NCI-H2196 treated with DMSO at 0.1 percent for 48 hours (cell line): ENCODE results near the gene NFASC.
A peak's percentile ranks its signal among the peaks of the same experiment; 100 is the strongest.

Experiments
- DNase-seq: peaks from one replicate; lab custom pipeline; 2025; ENCODE audit not compliant: unreplicated experiment; lab: John Stamatoyannopoulos, UW

NFASC gene

DNA sequence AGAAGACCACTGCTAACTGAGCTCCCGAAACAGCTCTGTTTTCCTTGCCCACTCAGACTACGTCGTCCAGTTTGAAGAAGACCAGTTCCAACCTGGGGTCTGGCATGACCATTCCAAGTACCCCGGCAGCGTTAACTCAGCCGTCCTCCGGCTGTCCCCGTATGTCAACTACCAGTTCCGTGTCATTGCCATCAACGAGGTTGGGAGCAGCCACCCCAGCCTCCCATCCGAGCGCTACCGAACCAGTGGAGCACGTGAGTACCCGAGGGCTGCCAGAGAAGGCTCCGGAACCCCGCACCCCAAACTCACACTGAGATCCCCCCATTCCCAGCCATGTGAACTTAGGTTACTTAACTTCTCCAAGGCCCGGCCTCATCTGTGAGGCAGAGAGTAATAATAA, 108.6 kb downstream of the NFASC start:
- DNase-seq = no peak

DNA sequence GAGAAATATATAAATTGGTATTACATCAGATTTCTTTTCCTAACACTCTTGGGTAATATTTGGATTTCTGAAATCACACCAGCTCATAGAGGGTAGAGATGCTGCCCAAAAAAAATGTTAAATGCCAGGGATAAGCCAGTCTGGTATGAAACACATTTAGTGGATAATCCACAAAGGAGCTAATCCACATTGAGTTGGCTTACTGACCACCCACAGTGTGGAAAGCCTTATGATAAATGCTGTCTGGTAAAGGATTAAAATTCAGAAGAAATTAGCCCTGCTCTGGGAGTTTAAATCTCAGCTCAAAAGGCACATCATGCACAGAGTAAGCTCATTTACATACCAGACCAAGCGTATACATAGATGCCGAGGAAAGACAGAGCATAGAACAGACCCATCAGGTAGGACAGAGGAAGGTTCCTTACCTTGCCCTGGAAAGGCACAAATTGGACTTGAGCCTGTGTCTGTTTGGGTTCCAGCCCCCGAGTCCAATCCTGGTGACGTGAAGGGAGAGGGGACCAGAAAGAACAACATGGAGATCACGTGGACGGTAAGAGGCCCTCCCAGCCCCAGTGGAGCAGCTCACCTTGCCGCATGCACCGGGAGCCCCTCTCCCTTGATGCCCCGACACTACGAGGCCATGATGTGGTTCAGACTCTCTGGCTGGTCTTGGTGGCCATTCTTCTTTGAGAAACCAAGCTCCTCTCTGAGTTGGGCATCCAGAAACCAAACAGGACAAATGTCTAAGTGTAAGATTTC, 109.4 kb downstream of the NFASC start:
- no peak for DNase-seq

DNA sequence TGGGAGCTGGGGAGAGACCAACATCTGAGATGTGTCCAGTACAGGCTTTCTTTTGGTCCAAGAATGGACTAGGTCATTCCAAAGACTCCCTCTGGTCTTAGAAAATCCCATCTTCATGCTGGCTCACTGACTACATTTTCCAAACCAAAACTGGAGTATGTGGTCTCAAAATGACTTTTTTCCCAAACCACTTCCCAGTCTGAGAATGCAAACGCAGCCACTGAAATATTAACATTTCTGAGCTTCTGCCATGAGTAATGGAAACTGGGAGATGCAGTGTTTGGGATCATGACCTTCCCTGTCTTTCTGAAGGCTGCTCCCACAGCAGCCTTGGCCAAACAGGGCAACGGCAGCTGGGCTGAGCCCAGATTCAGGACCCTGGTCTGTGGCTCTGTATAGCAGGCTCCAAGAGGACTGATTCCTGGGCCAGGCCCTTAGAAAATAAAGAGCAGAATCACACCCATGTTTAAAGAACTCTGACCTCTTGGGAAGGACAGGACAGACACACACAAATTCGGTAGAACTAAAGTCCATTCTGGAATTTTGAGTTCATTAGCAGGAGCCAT, 110.3 kb downstream of the NFASC start:
- no peak for DNase-seq

DNA sequence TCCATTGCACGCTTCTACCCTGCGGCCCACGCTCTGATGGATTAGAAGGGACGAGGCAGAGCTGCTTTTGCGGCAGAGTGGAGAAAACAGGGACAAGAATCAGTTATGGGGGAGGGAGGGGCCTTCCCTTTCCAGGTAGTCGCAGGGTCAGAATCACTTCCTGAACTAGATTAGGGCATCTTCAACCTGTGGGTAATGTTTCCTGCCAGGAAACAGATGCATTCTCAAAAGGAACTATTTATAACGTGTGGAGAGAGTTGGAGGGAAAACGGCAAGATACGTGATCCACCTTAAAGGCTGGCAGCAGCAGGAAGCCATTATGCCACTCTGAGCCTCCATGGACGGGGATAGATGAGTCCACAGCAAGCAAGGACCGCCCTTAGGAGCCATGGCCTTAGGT, 112.5 kb downstream of the NFASC start:
- no peak for DNase-seq

DNA sequence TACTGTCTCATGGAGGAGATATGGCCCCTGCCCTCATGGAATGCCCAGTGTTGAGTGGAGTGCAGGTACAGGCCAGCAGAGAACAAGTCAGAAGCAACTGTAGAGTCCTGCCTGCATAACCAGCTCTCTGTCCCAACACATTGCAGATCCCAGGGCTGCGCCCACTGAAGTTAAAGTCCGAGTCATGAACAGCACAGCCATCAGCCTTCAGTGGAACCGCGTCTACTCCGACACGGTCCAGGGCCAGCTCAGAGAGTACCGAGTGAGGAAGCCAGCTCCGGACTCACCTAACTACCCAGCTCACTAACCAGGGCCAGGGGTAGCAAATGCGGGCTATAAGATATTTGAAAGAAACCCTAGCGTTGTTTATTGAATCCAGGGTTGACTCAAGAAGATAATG, 113.2 kb downstream of the NFASC start:
- DNase-seq = no peak

DNA sequence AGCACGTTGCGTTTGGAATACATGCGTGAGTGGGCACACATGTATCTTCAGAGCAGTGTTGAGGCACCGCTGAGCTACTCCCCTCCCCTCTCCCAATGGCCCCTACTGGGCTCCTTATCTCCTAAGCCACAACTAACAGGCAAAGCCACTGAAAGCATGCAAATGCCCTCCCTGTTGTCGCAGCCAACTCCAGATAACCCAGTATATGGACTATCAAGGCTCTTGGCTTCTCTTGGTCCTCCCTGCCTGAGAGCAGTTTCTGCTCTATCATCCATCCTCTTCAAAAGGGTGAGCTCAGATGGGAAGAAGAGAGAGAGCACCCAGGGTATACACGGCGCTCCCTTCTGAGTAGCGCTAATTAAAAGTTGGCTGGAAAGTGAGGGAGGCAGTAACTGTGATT, 113.8 kb downstream of the NFASC start:
- DNase-seq = no peak

DNA sequence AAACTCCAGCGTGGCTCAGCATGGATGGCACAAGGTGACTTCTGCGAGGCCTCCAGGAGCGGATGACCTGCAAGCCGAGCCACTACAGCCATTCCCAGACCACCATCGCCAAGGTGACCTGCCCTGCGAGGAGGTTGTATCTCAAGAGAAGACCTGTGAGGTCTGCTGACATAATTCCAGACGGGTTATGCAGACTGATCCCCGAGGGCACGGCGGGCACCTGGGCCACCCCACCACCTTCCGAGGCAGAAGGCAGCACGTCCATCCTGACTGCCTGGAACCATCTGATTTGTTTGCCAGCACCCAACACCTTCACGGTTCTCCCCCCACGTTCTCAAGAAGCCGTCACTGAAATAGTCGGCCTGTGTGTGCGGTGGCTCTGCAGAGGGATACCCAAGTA, 115.5 kb downstream of the NFASC start:
- DNase-seq = no peak

DNA sequence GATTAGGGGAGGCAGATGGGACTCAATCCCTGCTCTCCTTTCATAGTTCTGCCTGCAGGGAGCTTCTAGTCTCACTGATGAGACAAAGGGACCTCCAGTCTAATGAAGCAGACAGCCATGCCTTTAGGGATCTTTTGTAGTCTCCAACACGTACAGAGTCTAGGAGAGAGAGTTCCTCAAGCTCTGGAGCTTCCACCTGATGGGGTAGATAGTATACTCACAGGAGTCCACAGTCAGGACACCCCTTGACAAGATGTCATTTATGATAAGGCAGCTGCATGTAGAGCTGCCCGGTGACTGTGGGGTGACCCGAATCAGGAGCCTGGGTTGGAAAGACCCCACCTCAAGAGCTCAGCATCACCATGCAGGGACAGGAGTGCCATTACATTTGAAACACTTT, 117.0 kb downstream of the NFASC start:
- DNase-seq = no peak

DNA sequence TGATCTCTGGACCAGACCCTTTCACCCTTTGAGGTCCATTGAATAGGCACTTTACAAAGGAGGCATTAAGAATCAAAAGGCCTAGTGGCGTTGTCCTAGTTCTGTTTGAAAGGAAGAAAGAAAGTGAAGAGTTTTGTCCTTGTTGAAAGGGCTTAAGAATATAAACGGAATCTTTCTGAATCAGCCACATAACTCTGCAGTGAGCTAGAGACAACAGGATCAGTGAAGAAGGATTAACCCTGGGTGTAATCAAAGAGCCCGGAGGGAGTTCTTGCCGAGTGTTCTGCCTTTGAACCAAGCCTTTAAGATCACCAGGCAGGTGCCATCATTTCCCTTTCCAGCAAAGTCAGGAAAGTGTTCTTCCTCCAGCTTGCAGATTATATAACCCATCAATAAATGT, 117.5 kb downstream of the NFASC start:
- DNase-seq = no peak

DNA sequence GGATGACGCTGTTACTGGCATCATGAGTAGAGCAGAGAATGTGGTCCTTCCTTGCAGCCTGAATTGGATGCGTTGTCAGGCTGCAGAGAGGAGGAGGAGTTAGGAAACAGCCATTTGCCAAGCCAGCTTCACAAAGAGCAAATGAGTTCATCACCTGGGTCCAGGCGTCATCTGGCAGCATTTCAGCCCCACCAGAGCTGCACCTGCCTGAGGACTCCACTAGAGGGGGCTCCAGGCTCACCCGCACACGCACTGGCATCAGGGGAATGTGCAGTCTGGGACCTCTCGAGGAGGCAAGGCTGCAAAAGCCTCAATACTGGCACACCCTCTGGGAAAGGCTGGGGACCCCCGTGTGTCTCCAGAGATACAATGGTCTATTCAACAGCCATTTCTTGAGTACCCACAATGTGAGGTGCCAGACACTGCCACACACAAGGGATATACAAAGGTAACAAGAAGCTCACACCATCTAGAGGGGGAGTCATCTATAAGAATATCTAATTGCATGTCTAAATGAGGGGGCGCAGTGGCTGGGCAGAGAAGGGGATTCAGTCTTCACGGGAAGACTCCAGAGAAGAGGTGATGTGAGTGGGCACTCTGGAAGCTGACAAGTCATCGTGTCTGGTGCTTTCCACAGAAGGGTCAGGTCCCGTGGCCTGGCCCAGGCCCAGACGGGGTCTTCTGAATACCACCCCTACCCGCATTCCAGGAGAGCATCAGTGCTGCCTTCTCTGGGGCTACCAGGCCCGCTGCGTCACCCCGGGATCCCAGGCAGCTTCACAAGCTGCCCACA, 118.8 kb downstream of the NFASC start:
- DNase-seq = peak; percentile 86

DNA sequence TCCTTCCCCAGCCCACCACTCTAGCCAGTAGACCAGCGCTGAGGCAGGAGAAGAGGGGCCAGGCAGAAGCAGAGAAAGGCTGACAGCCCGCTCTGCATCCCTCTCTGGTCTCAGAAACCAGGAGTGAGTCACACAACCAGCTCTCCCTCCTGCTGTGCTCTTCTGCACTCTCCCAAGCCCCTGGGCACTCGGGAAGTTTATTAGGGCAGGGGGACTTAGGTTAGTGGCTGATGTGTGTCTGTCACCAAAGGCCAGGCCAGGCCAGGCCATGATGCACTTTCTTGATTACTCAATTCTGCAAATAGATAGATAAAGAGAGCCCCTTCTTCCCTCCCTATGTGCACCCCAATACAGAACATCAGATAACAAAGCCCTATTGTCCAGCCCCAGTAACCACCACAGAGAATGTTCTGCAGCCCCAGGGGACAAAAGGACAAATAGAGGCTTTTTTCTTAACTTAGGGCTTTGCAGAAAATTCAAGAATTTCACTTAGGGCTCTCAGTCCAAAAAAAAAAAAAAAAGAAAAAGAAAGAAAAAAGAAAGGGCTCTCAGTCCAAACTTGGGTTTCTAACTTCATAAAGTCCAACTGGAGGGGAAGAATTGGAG, 119.5 kb downstream of the NFASC start:
- no peak for DNase-seq

DNA sequence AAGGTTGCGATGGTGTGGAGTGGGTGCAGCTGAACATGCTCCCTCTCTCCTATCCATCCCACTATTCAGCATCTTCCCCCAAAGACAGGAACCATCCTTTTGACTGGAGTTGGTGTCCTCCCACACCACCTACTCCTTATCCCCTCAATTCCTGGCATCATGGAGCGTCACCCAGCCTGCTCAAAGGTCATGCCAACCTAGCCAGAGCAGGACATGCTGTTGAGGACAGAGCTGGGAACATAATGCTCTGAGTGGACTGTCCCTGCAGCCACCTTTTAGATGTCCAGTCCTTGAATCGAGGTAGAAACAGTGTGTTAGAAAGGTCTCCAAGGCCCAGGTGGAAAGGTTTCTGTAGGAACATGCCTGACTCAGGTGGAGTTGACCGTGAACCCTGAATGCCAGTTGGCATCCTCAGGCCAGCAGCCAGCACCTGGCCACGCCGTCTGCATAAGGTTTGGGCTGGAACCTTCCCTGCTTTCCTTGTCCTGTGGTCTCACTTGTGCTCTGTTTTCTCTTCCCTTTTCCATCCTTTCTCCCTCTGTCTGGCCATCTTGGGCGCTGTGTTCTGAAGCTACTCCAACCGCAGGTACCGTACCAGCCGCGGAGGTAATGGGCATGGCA, 120.2 kb downstream of the NFASC start:
- no peak for DNase-seq

DNA sequence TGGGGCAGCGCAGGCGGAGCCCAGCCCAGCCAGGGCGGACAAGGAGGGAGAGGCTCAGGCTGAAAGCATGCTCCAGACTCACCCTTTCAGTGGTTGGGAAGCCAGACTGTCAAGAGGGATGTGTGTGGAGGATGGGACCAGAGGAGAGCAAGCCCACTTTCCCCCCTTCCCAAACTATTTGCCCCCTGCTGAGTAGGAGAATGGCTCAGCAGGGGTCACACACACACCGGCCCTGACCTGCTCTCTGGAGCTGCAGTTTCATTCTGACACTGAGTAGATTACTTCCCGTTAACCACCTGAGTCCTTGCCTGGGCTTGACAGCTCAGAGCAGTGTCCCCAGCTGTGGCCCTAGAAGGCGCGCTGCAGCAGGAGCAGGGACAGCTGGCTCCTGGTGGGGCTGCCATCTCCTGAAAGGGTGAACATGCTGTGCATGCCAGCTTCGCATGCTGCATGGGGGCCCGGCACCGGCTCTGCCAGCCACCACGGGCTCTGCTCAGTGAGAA, 120.7 kb downstream of the NFASC start:
- DNase-seq = no peak

DNA sequence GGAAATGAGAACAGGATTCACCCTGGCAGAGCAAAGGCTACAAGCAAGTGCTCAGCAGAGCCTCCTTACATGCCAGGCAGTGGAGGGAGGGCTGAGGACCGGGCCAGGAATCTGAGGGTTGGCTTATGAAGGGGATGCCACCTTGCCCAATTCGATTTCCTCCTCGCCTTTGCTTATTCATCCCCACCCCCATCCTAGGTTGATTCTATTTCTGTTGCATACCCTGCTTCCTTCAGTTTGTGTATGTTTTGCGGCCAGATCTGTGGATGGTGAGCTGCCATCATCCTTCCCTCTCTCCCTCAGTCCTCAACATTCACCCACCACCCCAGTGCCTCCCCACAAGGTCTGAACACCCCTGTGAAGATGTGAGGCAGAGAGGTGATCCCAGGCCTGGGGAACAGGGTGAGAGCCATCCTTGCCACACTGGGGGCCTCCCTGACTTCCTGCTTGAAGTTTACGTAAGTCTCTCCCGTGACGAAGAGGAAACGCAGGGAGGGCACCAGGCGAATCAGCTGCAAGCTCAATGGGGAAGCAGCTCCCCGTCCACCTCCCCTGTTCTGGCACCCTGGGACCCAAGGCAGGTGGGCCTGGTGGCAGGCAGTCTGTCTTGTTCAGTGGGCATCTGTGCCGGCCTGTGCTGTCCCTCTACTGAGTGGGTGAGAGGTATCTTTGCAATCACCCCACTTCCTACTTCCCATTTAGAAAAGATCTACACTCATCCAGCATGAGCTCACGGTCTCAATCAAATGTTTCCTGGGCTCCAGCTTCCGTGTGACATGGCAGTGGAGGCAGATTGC, 121.7 kb downstream of the NFASC start:
- DNase-seq = no peak

DNA sequence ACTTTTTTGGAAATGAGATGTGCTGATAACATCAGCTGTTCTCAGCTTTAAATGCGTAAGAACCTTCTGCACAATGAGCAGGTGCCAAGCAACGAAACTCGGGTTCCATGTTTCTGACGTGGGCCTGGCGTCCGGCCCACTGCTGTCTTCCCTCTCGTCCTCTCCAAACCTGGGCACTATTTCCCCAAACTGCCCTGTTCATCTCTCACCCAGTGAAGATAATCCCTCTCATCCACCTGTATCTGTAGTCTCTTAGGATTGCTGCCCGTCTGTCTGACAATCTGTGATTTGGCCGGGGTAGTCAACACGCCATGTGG, 122.3 kb downstream of the NFASC start:
- no peak for DNase-seq

DNA sequence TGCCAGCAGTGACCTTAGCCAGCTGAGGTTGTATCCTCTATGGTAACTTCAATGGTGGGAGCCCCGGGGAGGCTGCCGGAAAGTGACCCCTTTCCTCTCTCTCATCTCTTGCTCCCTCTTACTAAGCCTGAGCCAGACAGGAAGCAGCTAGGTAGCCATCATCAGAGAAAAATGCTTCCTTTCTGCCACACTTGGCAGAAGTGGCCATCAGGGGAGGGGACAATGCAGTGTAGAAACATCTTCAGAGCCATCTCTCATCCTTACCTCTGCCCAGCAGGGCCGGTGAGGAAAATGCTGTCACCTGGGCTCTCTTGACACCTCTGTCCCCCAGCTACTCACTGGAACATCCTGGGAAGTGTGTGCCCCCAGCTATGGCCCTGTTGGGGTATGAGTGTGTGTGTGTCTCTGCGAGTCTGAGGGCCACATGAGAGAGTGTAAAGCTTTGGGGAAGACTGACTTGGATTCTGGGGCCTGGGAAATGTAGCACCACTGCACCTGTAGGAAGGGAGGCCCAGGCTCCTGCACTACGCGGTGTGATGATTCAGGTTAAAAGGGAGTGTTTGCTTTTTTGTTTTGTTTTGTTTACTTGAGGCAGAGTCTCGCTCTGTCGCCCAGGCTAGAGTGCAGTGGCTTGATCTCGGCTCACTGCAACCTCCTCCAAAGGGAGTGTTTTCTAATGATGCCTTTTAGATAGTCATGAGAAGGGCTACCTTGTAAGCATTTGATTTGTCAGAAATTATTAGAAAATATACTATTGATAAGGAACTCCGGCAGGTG, 123.6 kb downstream of the NFASC start:
- DNase-seq = no peak

DNA sequence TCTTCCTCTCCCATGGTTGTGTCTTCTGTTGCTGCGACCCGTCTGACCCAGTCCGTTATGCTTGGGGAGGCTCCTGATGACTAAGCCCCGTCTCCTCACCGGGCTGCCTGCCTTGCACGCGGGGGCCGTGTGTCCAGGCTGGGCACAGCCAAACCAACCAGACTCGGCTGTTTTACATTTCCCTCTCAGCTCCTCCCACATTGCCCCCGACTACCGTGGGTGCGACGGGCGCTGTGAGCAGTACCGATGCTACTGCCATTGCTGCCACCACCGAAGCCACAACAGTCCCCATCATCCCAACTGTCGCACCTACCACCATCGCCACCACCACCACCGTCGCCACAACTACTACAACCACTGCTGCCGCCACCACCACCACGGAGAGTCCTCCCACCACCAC, 126.3 kb downstream of the NFASC start:
- no peak for DNase-seq

DNA sequence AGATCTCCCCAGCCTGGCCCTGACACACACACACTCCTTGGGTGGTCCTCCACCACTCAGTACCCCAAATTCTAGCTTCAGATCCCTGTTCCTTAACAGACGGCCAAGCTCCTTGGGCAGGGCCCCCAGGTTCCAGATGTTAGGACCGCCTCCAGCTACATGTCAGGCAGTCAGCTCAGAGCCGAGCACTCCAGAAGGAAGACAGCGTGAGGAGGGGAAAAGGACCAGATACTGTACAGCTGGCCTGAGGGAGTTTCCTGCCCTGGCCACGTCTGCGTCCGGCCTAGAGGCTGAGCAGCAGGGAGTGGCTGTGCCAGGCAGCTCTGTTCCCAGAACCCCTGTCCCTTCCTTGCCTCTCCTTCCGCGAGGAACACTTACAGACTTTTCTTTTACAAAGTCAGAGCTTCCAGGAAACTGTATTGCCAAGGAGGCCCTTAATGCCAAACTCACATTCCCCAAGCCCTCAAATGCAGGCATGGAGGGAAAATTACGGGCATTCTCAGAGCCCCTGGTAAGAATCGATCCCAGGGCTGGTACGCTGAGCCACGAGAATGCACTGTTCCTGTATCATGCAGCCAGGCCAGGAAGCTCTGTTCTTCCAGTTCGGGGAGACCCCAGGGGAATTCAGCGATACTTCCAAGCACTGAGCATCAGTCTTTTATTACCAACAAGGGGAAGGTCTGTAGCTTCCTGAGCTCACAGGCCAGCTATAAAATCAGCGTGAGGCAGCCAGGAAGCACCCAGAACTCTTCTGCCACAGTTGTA, 127.1 kb downstream of the NFASC start:
- no peak for DNase-seq

DNA sequence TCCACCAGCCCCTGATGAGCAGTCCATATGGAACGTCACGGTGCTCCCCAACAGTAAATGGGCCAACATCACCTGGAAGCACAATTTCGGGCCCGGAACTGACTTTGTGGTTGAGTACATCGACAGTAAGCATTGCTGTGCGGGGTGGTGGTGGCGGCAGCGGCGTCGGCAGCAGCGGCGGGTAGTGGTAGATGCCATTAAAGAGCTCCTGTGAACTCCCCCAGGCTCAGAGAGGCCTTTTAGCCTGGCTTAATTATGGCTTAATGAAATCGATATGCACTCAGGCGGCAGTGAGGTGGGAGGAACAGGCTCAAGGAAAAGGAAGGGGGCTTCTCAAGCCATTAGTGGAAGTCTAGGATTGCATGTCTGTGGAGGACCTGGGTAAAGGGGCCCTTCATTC, 130.5 kb downstream of the NFASC start:
- DNase-seq = no peak
